Transverse colon (tissue), 4 donors: ENCODE data around the gene SUPT7L. TPM values are rescaled to one million over a fixed set of nuclear protein-coding genes. Genes with fewer than 3 reads are reported as not detected.

Source experiments
- DNase-seq: peaks from one replicate; pipeline ENCODE4 v3.0.0-alpha.2; 2019
- H3K27ac ChIP-seq, 4 donors: fragments of 200-600 bp; sonication (generic); 2 replicates each; pipeline ENCODE4 v1.5.1; 2016 to 2018; ENCODE audit warnings: inconsistent platforms in 4 of 4
- H3K27me3 ChIP-seq: fragments of 200-600 bp; sonication (generic); 2 replicates; pipeline ENCODE4 v1.5.1; 2017; ENCODE audit warnings: inconsistent platforms
- H3K36me3 ChIP-seq, 4 donors: fragments of 200-600 bp; sonication (generic); 2 replicates each; pipeline ENCODE4 v1.5.1; 2017 to 2019; ENCODE audit warnings: inconsistent platforms in 4 of 4
- H3K4me1 ChIP-seq, 4 donors: fragments of 200-600 bp; sonication (generic); 2 replicates each; pipeline ENCODE4 v1.5.1; 2017 to 2020; ENCODE audit warnings: inconsistent platforms in 4 of 4
- H3K4me3 ChIP-seq, 4 donors: fragments of 200-600 bp; sonication (generic); 1 replicate in 1 of 4; 2 replicates in 3 of 4; pipeline versions ENCODE4 v1.5.1 to v1.6.1; 2017 to 2019; ENCODE audit warnings: inconsistent platforms in 4 of 4
- H3K9me3 ChIP-seq, 2 donors: fragments of 200-600 bp; sonication (generic); 2 replicates each; pipeline ENCODE4 v1.5.1; 2017 to 2019; ENCODE audit warnings: inconsistent platforms in 2 of 2
- CTCF ChIP-seq, 5 experiments: fragments of 200-600 bp in 3 of 5; fragments of 450-650 bp in 2 of 5; sonication (generic) in 3 of 5; IDR thresholded peaks; 1 replicate in 2 of 5; 2 replicates in 3 of 5; pipeline ENCODE4 v1.5.1; 2016 to 2017; ENCODE audit warnings: antibody characterized with exemption in 5 of 5, inconsistent platforms in 3 of 5, mild to moderate bottlenecking in 2 of 5, moderate library complexity in 1 of 5
- EP300 ChIP-seq: sonication (generic); formaldehyde crosslinking; IDR thresholded peaks from one replicate; pipeline ENCODE4 v1.6.1; 2017; ENCODE audit warnings: antibody characterized with exemption, low read depth
- POLR2A ChIP-seq: fragments of 450-650 bp; IDR thresholded peaks from one replicate; pipeline ENCODE4 v1.6.1; 2016; ENCODE audit warnings: antibody characterized with exemption, mild to moderate bottlenecking, moderate library complexity
- POLR2AphosphoS5 ChIP-seq, 3 donors: sonication (generic); formaldehyde crosslinking; IDR thresholded peaks; one replicate each; pipeline ENCODE4 v1.6.1; 2016; ENCODE audit warnings: antibody characterized with exemption in 3 of 3
- WGBS, 2 donors: methylation state at CpG; one replicate each; pipeline ENCODE4 v1.1.5; 2018; ENCODE audit warnings: low coverage in 1 of 2; 5-methylcytosine and 5-hydroxymethylcytosine counted together
- in situ Hi-C, 4 donors: fragments of 200-750 bp; cut with MboI; loops; one replicate each; pipeline versions ENCODE4 v1.15.0 to v1.15.1; 2017; ENCODE audit warnings: low sequenced_read_pairs in 3 of 4, low pct_ligation_motif_present in 1 of 4, low pct_unique_long_range_greater_than_20kb in 1 of 4
- intact Hi-C: fragments of 100-400 bp; cut with DNase I; formaldehyde crosslinking; loops from one replicate; pipeline ENCODE4 v1.15.1; 2023; ENCODE audit warnings: low total_unique reads
- total RNA-seq, 4 donors: library from RNA; depleted of rRNA; stranded (reverse); fragments of >200 nt; gene quantifications; one replicate each; pipeline ENCODE4 v1.1.0, GENCODE V29; 2016

SUPT7L gene
- total RNA-seq = 10 to 100 TPM; 30.4 to 43.6 (median 38.2) TPM

GRCh38 chr2:27663285-27664153 lies at the start of gene SUPT7L, which contains the start of gene SLC4A1AP:
Gene SUPT7L, minus strand, starts transcription at chr2:27663614. Its CDS starts 1,422 bp downstream, at chr2:27662192.
Gene SLC4A1AP, plus strand, starts transcription at chr2:27663889. Its CDS starts 26 bp downstream, at chr2:27663915.
- DNase-seq = peak; percentile 73
- TF ChIP-seq POLR2AphosphoS5 (IDR thresholded peaks at IDR 0.05) (peak in 2 of 3 donors; percentile 44 to 80), POLR2A (peak; percentile 29), EP300 (no peak)
- peaks cover 19 to 29% (median 25%) of the 10 kb centered on the region in 4 donors for H3K4me1 ChIP-seq
- H3K4me3 ChIP-seq = peak within 1 kb of the TSS; percentile 63 to 94 (median 84)
- H3K27me3 ChIP-seq = no peaks in the 10 kb centered on the region
- intact Hi-C loops = no loop called here
- in situ Hi-C loops = no loop called here
- H3K36me3 ChIP-seq = peaks cover 0 to 39% (median 6%) of the 10 kb centered on the region in 4 donors
- no peaks in the 10 kb centered on the region for H3K9me3 ChIP-seq
- WGBS, 2 donors = 0% methylated on average over 54 of the region's 56 CpGs; no CpG with 5 or more reads in 1 of the 2 donors
- peak within 1 kb of the TSS; percentile 86 to 94 (median 92) for H3K27ac ChIP-seq

GRCh38 chr2:27713201-27713600 lies 49.8 kb upstream of the SUPT7L start:
- no peak for TF ChIP-seq CTCF (IDR thresholded peaks at IDR 0.05)
- WGBS, 2 donors = 94 to 97% methylated on average over 5 of the region's 5 CpGs
- no peak for DNase-seq
- intact Hi-C loops (no loop called here), in situ Hi-C loops (no loop called here)
- Histone ChIP-seq H3K27me3 (peaks cover 22% of the 10 kb centered on the region), H3K36me3 (no peaks in the 10 kb centered on the region), H3K4me1 (peaks cover 0 to 8% (median 2%) of the 10 kb centered on the region in 4 donors), H3K4me3 (no peak overlapping the region), H3K9me3 (no peaks in the 10 kb centered on the region), H3K27ac (no peak overlapping the region)

- Histone ChIP-seq H3K36me3 (no peaks in the 10 kb centered on the region), H3K4me3 (no peak overlapping the region), H3K27me3 (peaks cover 22% of the 10 kb centered on the region), H3K9me3 (no peaks in the 10 kb centered on the region), H3K4me1 (peaks cover 0 to 8% (median 2%) of the 10 kb centered on the region in 4 donors), H3K27ac (no peak overlapping the region)
- intact Hi-C loops = no loop called here
- in situ Hi-C loops = no loop called here
- TF ChIP-seq POLR2A = no peak
- TF ChIP-seq CTCF (IDR thresholded peaks at IDR 0.05) = no peak
- no peak for TF ChIP-seq EP300
- TF ChIP-seq POLR2AphosphoS5 (IDR thresholded peaks at IDR 0.05) = no peak
- DNase-seq = no peak
- WGBS, 2 donors = 65% methylated on average over 1 of the region's 1 CpG; no CpG with 5 or more reads in 1 of the 2 donors
These were observed 49.1 kb upstream of the SUPT7L start for GRCh38 chr2:27712522-27712921.

GRCh38 chr2:27711804-27712203 lies 48.4 kb upstream of the SUPT7L start:
- in situ Hi-C loops = no loop called here
- TF ChIP-seq POLR2AphosphoS5 (IDR thresholded peaks at IDR 0.05) = no peak
- TF ChIP-seq POLR2A = no peak
- no peak for TF ChIP-seq EP300
- no peak for TF ChIP-seq CTCF (IDR thresholded peaks at IDR 0.05)
- Histone ChIP-seq H3K27me3 (peaks cover 22% of the 10 kb centered on the region), H3K4me3 (no peak overlapping the region), H3K4me1 (peaks cover under 1 to 10% (median 3%) of the 10 kb centered on the region in 4 donors), H3K9me3 (no peaks in the 10 kb centered on the region), H3K36me3 (no peaks in the 10 kb centered on the region), H3K27ac (no peak overlapping the region)
- no peak for DNase-seq
- 71 to 100% methylated on average over 1 to 5 of the region's 5 CpGs for WGBS, 2 donors
- intact Hi-C loops = no loop called here
